ENCODE results near the gene TARBP1.

GRCh38 chr1:234476172-234476571 lies 2.8 kb downstream of the TARBP1 start:
- TF ChIP-seq CTCF (IDR thresholded peaks at IDR 0.05) = no peak
- TF ChIP-seq POLR2A (IDR thresholded peaks at IDR 0.05) = no peak
- no peak for TF ChIP-seq POLR2AphosphoS5 (IDR thresholded peaks at IDR 0.05; ENCODE audit: insufficient read depth in 1 of 2, low read depth in 1 of 2)

Measured in vagina (tissue), 2 donors.